GM19397 (cell line): ENCODE measurements around the gene ZNF778.

Experiments
- ATAC-seq: cut with Tn5 transposase; IDR thresholded peaks from one replicate; pipeline ENCODE4 v1.9.1; 2021; ENCODE audit warnings: mild to moderate bottlenecking, moderate library complexity; ENCODE audit not compliant: unreplicated experiment

Gene ZNF778

GRCh38 chr16:89193576-89194293 lies 23.8 kb upstream of the ZNF778 start:
- ATAC-seq = no peak

GRCh38 chr16:89194340-89195311 lies 22.9 kb upstream of the ZNF778 start:
- no peak for ATAC-seq

GRCh38 chr16:89195521-89196171 lies 21.9 kb upstream of the ZNF778 start:
- no peak for ATAC-seq

GRCh38 chr16:89197033-89197632 lies 20.4 kb upstream of the ZNF778 start:
- no peak for ATAC-seq

GRCh38 chr16:89197633-89198416 lies 19.7 kb upstream of the ZNF778 start:
- no peak for ATAC-seq

- no peak for ATAC-seq
Observed at GRCh38 chr16:89198417-89199240, 18.9 kb upstream of the ZNF778 start.

GRCh38 chr16:89199241-89200123 lies 18.0 kb upstream of the ZNF778 start:
- ATAC-seq = no peak

GRCh38 chr16:89200124-89200849 lies 17.2 kb upstream of the ZNF778 start, which contains the start of gene SLC22A31:
TSS of gene SLC22A31 (minus strand) at chr16:89200537. CDS start at chr16:89200501, 36 bp downstream.
- no peak for ATAC-seq

GRCh38 chr16:89200850-89201411 lies 16.6 kb upstream of the ZNF778 start:
- ATAC-seq = no peak

- no peak for ATAC-seq
Observed at GRCh38 chr16:89201439-89202377, 15.8 kb upstream of the ZNF778 start.

GRCh38 chr16:89202422-89203215 lies 14.9 kb upstream of the ZNF778 start:
- no peak for ATAC-seq

- no peak for ATAC-seq
Observed at GRCh38 chr16:89207993-89208392, 9.5 kb upstream of the ZNF778 start.

- no peak for ATAC-seq
Observed at GRCh38 chr16:89209522-89210044, 7.9 kb upstream of the ZNF778 start.

- no peak for ATAC-seq
Observed at GRCh38 chr16:89210165-89210903, 7.2 kb upstream of the ZNF778 start.
